DMS79 (cell line): ENCODE results near the gene NRG3.

ENCODE experiments used
- DNase-seq: peaks from one replicate; lab custom pipeline; 2025; lab: John Stamatoyannopoulos, UW

The NRG3 gene

DNA sequence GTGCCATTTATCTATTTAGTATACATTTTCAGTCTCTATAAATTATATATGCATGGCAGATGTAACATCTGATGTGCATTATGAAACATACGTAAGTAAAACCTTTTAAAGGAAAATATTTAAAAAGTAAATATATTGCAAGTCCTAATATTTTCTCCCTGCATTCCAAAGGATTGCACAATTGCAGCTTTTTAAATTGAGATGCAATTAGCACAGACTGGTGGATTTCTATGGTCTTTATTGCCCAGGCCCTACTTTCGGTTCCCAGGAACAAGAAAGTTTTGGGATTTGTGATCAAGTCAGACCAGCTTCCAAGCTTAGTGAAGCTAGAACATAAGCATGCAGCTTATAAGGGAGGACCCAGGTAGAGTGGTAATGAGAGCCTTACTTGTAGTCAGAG is 337.8 kb downstream of the NRG3 start:
- DNase-seq: no peak

- DNase-seq: no peak
Observed at GRCh38 chr10:82213784-82214183, 338.8 kb downstream of the NRG3 start.

DNA sequence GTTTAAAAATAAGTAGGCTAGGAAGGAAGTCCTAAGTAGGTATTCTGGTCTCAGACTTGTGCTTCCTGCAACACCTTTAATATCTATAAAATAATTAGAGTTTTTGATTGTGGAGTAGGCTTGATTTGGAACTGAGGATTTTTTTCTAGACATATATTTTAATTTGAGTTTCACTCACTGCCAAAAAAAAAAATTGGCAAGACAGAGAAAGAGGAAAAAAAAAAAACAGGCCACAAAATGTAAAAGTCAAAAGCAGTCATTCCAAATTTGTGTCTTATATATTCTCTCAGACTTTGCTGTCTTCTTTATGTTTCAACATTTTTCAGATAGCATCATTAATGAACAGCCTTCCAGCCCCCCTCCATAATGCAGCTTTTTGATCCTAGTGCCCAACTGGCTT is 346.1 kb downstream of the NRG3 start:
- DNase-seq: no peak

- DNase-seq: no peak
Observed at GRCh38 chr10:82221601-82222149, 346.7 kb downstream of the NRG3 start.

GRCh38 chr10:82228701-82229100 is 353.7 kb downstream of the NRG3 start:
- no peak for DNase-seq

DNA sequence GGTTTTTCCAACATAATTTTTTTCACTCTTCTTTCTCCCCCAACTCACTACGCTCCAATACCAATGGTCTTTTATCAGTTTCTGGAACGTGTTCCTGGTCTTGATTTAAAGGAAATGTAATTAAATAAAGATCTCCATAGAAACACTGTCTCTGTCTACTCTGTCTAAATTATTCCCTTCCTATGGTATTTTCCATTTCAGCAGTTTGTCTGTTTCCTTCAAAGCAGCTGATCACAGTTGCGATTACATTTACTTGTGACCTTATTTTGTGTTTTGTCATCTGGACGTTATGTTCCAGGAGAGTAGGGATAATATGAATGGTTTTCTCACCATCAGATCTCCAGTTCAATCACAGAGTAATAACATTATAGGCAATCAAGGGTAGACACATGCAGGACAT is 359.2 kb downstream of the NRG3 start:
- no peak for DNase-seq

DNA sequence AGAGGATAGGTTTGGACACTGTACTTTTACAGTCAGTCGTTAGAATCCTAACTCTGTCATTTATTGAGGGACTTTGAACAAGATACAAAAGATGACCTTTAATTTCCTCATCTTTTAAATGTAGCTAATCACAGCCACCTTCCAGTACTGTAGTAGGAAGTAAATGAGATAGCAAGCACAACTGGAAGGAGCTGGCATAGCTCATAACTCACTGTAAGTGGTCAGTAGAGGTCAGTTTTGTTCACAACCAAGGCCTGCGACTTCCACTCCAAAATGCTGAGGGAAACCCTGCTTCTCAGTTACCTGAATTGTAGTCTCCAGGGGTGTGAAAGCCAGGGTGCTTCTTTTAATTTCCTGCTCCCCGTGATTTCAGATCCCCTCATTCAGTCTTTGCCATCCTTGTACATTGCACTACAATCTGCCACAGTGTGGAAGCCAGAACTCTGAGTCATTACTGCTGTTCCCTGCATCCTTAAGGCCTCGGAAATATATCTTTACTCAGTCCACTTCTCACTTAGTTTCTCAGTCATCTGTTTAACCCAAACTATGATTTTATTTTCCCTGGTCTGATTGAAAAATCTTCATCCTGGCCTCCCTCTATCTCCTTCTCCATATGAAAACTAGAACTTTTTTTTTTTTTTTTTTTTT is 361.2 kb downstream of the NRG3 start:
- DNase-seq: no peak

- DNase-seq: no peak
Observed at GRCh38 chr10:82238291-82238690, 363.3 kb downstream of the NRG3 start.

- DNase-seq: no peak
Observed at GRCh38 chr10:82240408-82240807, 365.4 kb downstream of the NRG3 start.

- DNase-seq: no peak
Observed at GRCh38 chr10:82242778-82243177, 367.8 kb downstream of the NRG3 start.

GRCh38 chr10:82245157-82245556 is 370.2 kb downstream of the NRG3 start:
- DNase-seq: no peak

DNA sequence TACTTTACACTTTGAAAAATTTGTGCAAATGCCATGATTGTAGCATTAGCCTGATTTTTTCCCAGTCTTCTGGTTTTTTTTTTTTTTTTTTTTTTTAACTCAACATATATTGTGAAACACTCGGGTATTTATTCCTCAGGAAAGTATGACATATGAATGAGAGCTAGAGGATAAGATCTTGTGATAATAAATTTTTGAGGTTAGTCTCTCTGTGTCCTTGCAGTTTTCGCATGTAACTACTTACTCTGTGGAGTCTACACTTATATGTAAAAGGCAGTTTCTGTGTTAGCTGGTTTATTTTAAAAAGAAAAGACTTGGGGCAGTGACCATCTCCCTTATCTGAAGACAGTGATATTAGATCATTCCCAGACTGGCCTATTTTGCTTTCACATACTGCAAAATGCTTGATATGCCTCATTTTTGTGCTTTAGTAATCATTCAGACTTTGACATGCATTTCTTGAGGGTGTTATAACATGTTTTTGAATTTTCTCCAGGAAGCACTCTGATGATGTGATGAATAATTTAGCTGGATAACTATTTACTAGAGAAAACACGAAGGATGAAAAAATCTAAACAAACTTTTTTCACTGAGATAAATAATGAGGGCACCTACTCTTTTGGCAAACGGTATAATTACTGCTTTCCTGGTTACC is 371.0 kb downstream of the NRG3 start:
- no peak for DNase-seq

GRCh38 chr10:82249141-82249540 is 374.1 kb downstream of the NRG3 start:
- no peak for DNase-seq

DNA sequence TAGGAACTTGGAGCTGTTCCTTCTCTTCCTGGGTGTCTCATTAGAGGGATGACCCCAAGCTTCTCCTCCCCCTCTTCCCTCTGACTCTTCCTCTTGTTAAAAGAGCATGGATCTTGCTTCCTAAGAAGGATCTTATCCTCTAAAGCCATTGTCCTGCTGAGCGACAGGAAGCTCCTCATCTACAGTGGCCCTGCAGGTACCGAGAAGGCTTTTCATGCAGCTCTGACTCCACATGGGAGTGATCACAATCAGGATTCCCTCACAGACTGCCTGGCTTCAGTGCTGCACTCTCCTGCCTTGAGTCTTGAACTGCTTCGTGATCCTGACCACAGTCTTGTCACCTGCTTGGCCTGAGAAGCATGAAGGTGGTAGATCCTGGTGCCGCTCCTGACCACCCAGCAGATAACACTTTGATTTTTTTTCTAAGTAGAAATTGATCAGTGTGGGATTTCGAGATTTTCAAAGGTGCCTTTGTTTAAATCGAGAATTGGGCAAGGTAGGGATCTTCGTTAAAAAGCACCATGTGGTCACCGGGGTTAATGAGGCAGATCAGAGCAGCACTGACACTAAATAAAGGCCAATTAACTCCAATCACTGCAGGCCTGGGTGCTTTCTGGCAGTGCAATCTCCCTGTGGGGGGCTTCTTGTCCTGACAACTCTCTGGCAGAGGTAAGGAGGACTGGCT is 376.4 kb downstream of the NRG3 start:
- DNase-seq: no peak

DNA sequence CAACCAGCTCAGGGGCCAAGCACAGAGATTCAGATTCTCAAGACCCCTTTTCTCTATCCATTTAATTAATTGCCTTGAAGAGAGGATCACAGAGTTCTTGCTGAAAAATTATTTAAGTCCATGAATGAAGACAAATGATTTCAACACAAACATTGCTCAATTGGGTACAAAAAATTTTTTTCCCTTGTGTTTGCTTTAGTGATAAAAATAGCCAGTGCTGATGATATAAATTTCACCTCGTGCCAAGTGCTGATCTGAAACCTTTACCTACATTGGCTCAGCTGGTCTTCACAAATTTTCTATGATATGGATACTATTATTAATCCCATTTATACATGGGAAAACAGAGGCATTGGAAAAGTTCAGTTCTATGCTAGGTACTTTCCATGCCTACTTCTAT is 377.1 kb downstream of the NRG3 start:
- no peak for DNase-seq

- DNase-seq: no peak
Observed at GRCh38 chr10:82254237-82254636, 379.2 kb downstream of the NRG3 start.

DNA sequence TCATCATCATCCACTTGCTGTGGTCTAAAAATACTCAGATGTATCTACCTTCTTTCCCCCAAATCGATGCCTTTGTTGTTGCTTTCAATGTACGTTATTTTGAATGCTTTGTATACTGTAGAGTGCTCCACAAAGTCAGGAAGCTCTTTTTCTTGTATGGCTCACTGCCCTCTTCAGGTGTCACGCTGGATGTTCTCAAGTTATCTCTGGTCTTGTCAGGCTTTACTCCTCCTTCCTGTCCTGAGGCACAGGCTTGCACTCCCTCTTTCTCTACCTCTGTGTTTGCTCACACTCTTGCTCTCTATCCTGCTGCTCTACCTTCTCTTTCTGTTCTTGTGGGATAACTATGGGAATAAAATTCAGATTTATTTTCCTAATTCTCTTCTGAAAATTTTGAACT is 381.3 kb downstream of the NRG3 start:
- no peak for DNase-seq

DNA sequence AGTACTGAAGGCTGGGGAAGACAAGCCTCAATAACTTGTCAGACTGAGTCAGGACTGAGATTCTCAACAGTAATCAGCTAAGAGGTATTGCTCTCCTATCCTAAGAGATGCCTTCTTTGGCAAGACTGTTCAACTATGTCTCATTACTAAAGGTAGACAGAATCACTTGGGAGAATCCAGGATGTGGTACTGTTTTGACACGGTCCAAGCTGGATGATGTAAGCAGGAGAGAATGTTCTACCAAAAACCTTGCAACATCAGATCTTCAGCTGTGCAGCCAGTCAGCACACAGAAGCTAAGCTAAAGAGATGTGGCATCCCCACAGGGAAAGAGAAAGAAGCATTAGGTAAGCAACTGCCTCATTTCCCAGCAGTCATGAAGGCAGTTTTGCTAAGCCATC is 391.4 kb downstream of the NRG3 start:
- DNase-seq: no peak

DNA sequence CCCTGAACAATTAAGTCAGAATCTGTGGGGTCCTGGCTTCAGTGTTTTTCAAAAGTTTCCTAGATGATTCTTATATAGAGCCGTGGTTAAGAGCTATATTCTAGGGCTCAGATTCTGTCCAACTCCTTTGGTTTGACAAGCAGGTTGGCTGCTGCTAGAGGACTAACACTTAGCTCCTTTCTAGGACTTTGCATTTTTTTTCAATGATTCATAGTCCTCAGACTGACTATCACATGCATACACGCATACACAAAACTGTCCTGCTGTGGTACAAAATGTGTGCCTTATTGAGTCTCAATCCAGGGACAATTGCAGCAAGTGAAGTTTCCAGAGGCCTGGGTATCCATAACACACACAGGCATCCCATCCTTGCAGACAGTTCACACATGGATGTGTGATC is 392.0 kb downstream of the NRG3 start:
- DNase-seq: no peak

- DNase-seq: no peak
Observed at GRCh38 chr10:82267465-82267864, 392.5 kb downstream of the NRG3 start.

- no peak for DNase-seq
Observed at GRCh38 chr10:82267960-82268359, 393.0 kb downstream of the NRG3 start.

GRCh38 chr10:82277591-82277990 is 402.6 kb downstream of the NRG3 start:
- DNase-seq: no peak
